Stromal cell of bone marrow (primary cell): Measurements from ENCODE around the gene INSIG1.

ENCODE experiments used
- DNase-seq: peaks from one replicate; pipeline ENCODE4 v3.0.0-alpha.2; 2012; ENCODE audit warnings: low read depth

The INSIG1 gene

DNA sequence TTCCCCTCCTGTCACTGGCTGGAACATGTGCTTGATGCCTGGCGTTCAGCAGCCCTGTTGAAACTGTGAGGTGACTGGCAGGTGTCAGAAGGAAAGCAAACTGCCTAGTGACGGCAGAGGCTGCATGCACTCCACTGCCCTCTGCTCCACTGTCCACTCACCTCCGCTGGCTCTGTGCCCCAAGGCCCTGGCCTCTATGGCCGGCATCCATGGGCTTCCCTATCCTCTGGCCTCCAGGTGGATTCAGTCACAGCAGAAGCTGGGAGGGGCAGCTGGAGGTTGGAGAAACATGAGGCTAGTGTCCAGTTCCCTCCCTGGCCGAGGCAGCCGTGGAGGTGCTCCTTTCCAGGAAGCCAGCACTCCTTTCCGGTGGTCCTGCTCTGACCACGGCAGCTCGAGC lies 31.2 kb upstream of the INSIG1 start:
- no peak for DNase-seq

DNA sequence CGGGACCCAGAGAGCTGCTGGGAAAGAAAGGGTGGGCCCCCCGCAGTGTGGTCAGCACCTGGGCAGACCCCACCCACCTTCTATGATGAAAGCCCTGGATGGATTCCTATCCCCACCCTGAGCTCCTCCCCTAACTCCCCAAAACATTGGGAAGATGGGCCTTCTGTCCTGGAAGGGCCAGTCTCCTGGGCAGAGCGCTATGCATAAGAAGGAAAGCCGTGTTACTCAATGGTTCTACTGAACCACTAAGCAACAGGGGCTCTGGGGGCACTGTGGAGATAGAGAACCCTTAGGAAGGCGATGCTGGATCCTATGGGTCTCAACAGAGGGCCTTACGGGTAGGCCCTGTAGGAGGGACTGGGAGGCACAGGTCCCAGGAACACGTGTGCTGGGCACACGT lies 30.7 kb upstream of the INSIG1 start:
- DNase-seq, result no peak

DNA sequence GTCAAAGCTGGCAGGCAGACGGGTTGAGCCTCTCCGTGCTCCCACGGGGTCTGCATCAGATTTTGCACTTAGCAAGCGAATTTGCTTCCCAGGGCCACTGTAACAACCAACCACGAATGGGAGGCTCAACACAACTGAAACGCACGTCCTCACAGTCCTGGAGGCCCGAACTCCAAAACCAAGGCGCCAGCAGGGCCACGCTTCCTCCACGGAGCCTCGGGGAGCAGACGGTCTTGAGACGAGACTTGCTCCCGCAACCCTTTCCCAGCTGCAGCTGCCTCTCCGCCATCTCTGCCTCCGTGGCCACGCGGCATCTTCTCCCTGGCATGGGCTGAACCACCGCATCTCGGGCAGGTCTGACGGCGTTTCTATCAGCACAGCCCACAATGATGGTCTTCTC lies 30.2 kb upstream of the INSIG1 start:
- DNase-seq, result no peak

DNA sequence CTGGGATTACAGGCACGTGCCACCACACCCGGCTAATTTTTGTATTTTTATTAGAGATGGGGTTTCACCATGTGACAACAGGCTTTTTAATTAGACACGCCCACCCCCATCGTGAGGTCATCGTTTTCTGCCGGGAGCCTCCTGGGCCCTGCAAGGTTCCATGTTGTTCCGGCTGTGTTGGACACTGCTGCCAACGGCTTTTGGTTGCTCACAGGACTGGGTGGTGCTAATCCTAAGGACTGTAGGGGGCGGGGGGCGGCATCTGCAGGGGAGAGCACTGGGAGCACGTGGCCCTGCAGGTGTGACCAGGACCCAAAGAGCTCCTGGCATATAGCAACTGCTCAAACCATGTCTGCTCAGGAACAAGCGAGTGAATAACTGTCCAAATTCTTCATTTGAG lies 29.5 kb upstream of the INSIG1 start:
- DNase-seq, result no peak

DNA sequence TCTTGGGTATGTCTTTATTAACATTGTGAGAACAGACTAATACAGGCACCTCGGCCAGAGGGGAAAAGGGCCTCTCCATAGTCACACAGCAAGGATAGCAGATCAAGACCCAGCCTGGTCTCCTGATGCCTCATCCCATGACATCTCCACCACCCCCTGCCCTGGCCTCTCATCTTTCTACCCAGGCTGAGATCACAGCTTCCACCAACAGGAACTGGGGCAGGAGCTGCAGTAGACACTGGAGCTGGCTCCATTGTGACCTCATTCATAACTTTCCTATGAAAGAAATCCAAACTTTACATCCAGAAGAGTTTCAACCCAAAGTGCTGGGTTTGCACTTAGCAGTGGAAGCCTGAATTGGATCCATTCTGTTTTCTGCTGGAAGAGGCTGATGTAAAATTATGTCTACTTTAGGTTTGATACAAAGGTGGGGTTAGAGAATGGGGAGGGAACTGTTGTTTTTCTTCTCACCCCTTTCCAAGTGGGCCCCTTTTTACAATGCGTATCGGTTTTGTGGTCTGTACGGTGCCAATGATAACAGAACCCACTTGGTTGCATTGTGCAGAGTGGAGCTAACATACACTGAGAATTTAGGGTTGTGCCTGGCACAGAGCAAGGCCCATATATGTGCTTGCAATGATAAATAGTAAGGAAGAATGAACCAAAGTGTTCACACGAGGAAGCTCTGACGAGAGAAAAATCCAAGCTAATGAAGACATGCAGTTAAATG lies 28.6 kb upstream of the INSIG1 start:
- no peak for DNase-seq

DNA sequence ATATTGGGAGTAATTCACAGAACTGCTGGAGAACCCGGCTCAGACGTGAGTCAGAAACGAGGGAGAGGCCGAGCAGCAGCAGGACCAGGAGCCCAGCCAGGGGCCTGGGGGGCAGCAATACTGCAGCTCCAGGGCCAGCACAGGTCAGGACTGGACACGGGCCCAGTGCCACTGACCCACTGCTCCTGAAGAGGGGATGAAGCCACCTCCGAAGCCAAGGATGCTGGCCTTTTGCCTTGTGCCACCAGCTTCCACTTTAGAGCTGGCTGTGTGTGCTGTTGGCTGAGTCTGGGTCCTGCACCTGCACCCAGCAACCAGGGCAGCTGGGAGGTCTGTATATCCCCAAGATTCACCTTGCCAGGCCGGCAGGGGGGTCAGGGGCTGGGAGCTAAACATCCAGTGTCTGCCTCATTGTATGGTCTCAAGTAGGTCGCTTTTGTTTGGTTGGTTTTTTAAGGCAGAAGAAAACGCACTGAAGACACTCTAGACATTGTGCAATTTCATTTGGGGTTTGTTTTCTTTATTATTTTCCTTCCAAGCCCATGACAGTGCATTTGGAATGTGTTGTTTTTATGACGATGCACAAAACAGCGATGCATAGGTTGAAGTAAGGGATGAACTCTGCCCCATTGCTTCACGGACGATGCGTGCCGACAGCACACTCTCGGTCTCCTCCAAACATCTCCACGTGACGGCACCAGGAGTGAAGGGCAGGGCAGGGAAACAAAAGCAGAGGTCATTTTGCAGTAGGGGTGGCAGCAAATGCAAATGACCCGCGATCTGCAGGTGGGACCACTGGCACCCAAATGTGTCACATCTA lies 27.7 kb upstream of the INSIG1 start:
- DNase-seq, result peak; percentile 34

DNA sequence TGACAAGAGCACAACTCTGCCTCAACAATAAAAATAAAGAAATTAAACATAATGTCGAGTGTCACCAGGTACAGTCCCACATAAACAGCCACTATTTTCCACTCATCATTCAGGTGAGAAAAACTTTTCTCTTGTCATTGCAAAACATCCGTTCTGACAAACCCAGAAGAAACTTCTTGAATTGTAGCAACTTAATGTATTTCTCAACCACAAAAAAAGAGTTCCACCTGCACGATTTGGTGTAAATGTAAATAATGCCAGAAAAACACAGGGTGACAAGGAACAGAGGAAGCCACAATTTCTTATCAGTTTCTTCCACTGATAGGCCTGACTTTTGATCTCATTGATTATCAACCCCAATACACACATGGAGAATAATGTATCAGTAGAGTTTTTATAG lies 26.8 kb upstream of the INSIG1 start:
- no peak for DNase-seq

DNA sequence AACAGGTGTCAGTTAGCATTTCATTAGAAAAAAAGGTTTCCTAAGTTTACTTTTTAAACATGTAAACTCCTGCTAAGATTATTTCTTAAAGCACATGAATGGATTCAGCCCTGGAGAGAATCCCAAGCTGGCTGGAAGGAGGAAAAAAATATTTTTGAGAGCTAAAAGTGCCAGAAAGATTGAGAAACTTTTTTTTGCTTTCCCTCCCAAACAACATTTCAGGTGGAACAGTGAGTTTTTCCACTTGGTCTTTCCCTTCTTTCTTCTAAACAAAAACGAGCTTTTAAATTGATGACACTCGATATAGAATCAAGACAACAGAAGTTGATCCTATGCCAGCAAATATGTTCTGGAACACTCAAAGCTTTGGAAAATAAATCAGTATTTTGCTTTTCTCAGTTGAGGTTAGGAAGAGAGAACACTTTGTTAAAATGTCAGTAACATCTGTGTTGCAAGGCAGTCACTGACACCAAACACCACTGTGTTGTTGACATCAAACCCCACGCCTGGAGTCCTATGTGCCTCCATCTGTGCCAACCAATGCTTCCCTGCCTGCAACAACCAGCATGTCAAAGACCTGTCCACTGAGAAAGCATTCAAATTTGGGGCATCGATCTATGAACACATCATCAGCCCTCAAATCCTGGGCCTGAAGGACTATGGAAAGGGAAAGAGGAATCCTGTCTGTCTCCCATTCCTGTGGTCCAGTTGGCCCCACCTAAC lies 22.9 kb upstream of the INSIG1 start:
- DNase-seq, result no peak

DNA sequence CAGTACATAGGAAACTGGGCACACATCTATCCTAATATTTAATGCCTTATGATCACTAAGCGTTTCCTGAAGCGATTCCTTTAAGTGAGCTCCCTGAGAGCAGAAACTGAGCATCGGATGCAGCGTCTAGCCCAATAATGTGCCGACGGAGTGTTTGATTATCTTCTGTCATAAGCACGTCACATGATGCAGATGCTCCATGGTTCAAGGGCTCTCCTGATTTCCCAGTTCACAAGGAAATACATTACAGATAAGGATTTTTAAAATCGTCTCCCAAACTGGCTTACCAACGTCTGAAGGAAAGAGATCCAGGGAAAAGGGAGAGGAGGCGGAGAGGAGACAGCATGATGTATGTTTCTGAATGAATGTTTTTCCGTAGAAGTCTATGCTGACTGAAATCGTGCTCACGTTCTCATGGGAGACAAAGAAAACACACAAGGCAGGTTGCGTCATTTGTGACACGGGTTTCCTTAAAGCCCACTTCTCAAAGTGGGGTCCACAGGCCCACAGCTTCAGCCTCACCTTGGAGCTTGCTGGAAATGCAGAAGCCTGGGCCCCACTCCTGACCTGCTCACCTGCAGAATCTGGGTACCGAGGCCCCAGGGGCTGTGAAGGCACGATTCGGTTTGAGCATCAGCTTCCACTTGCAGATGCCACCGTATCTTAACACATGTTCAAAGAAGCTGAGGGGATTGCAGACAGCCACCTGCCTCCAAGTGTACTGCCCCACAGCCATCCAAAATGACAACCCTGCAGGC lies 21.5 kb upstream of the INSIG1 start:
- DNase-seq, result no peak

DNA sequence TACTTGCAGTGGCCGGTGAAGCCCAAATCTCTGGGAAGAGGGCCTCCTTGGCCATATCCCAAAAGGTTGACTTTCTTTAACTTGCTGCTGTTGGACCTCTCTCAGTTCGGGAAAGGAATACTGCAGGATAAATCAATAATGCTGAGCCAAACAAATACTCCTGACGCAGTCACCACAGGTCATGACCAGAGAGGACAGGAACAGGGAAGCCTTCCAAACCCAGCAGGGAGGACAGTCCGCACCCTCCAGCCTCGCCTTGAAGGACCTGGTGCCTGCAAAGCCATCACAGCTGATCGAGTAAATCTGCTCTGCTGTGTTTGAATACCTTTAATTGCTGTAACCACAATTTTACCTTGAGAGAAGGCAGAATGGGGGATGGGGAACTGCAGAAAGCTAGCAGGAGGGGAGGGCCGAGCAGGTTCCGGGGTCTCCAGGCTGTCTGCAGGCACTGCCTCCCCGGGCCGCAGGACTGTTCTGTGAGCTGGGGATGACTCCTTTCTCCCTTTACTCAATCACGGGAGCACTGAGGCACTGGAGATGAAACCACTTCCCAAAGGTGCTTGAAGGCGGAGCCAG lies 20.8 kb upstream of the INSIG1 start:
- no peak for DNase-seq

DNA sequence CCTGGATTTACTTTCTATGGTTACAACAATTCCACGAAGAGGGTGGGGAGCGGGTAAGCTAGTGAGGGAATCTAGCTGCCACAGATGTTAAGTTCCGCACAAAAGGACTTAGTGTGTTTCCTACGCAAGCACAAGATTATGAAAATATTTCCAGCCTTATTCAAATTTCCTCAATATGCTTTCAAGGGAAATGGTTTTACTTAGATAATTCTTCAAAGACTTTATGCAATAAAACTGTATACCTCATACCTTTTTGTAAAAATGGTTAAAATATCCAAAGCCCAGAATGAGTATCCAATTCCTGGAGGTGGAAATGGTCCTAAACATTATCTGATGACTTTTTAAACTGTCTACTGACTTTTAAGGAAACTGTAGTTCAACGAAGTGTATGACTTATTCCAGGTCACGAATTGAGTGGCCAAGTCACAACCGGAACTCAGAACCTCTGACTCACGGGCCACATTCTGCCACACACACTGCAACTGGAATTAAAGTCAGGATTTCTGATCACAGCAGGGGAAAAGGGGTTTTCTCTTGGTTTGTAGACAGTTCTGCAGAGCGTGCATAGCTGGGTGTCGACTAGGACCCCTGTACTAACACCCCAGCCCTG lies 20.2 kb upstream of the INSIG1 start:
- DNase-seq, result no peak

DNA sequence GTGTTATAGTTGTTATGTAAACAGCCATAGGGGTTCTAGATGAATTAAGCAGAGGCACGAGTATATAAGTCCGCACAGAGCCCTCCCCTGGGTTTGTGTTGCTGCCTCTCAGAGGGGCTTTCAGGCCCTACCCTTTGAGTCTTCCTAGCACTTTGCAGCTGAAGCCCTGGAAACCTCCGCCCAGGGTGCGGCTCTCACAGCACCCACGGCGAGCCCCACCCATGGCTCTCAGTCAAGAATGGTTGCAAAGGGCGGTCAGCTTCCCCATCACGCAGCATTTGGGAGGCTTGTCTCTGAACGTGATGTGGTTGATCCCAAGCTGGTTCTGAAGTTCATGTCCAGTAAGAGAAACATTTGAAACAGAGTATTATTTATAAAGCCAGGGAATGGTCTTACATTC lies 18.8 kb upstream of the INSIG1 start:
- DNase-seq, result no peak

DNA sequence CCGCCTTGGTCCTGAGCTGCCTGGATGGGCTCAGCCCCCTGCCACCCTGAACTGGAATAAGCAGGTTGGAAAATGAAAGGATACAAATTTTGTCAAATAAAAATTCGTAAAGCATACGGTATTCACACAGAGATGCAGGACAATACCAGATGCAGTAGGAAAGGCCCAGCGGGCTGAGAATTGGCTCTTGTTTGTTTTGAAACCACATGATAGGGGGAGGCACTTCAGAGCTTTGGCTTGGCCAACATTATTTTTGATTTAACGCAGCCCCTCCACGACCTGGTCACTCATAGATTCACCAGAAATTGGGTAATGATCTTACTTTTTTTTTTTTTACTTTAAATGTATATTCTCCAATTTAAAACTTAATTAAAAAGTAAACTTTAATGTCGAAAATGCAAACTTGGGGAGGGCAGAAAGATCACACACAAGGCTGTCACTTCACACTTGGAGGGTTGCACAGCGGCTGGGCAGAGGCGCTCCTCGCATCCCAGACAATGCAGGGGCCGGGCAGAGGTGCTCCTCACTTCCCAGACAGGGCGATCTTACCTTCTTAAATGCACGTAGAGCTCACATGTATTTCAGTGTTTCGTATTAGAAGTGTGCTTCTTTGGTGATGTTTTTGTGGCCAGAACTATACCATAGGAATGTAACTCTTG lies 17.8 kb upstream of the INSIG1 start:
- no peak for DNase-seq

DNA sequence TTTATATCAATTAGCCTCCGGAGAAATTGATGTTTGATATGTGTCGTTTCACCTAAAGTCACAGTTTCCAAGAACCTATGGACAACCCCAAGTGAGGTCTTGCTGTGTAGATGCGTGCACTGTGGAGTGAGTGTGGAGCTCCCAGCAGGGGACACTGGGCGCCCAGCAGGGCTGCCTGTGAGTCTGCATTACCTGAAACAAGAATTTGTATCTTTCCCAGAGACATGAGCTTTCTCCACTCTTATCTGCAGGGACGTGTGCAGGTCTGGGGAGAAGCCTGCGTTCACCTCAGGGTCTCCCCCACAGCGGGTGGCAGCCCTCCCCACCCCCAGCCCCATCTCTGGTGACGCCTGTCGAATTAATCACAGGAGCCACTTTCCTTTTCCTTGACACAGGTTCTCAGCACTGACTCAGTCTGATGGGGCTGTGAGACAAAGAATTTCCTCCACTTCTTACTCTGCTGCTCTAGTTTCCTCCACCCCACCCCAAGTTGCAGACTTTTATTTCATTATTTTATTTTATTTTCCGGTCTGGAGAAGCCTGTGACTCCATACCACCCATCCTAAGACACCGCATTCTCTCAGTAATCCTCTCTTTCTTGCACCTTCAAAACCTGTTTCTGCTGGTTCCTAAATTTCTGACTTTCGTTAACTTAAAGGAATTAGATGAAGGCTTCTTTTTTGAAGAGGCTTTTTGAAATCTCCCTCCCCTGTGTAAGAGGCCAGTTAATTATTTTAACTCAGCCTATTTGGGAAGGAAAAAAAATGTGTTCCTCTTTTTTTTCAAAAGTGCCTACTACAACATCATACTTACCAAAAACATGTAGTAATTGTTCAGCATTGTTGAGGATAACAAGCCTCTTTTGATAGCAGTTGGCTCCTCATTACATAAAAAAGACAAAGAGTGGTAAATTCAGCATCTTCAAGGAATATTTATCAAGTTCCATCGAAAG lies 17.0 kb upstream of the INSIG1 start:
- DNase-seq, result no peak

DNA sequence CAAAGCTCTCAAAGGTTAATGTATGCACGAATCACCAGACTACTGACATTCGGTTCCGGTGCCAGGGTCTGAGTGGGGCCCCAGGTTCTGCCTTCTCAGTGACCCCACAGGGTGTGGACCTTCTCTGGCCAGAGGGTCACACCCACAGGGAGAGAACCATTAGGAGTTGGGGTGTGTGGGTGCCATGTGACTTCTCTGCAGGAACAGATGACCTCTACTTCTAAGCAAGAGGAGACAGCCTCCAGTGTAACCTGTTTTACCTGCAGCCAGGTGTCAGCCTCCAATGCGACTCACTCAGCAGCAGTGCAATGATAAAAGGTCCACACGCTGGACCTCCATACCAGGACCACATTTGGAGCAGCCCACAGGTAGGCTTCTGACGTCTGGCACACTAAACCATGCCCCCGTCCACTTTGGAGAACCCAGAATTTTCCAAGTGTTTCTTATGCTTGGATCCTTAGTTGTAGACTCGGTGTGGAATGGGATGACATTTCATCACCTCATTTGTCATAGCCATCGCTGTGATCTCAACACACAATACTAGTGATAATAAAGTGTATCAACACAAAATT lies 16.2 kb upstream of the INSIG1 start:
- DNase-seq, result no peak

DNA sequence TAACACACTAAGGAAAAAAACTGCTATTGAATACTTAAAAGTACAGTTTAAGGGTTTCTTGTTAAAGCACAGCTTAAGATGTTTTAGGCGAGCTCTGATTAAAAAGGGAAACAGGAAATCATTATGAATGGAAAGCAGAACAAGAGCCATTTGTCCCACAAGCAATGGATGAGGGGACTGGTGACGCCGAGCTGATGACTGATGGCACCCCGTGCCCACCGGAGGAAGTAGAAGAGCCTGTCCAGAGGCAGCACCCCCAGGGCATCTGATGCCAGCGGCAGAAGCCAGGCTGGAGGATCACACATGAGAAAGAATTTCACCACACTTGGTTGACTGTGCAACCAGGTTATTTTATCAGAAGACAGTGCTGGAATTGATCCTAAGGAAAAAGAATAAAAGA lies 15.0 kb upstream of the INSIG1 start:
- no peak for DNase-seq

DNA sequence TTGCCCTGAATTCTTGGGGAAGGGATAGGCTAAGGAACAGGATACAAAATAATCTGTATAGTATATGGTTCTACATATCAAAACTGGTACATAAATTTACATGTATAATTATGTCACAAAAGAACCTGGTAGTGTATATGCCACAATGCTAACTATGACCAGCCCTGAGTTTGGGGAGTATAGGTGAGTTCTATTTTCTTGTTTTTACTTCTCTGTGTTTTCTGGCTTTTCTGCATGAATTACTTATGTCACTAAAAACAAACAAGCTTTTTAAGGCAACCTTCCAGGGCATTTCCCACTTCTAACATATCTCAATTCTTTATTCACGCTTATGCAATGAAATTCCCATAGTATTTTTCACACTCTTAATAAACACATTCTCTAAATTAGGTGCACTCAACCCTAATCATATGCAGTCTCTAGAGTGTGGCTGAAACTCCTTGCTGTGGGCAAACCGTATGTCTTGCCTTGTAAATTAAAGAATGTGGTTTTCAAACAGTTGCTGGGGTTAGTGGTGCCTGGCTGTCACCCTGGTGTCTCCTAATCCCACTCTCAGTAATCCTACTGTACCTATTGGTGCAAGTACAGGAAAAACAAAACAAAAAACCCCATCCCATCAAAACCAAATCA lies 14.0 kb upstream of the INSIG1 start:
- no peak for DNase-seq

DNA sequence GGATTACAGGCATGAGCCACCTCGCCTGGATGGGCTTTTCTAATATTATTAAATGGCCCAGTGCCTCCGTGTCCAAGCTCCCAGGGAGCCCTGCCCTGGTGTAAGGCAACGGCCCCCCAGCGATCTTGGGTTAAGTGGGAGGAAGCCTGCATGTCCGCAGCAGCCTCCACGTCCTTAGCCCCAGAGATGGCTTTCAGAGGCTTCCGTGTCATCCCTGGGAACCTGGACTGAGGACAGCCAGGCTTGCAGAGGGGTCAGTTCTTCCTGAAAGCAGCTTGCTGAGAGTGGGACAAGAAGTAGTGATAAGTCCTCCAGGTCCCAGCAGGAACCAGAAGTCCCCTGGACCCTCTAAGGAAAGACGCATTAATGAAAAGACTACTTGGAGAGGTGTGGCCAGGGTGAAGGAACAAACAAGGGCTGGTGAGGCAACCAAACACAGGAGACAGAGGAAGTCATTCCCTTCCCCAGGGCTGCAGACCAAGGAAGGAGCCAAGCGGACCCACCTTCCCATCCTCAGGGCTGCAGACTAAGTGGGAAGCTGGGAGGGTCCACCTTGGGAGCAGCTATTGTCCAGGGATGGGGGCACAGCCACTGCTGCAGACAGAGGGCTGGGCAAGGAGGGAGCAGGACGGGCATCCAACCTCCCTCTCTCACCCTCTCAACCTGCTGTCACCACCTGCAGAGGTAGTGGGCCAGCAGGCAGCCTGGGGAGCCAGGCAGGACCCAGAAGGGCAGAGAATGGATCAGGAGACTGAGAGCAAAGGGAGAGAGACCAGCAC lies 13.0 kb upstream of the INSIG1 start:
- no peak for DNase-seq
